Suppressor macrophage (primary cell): ENCODE results near the gene RBM4.

ENCODE experiments used
- DNase-seq, 4 experiments: peaks; one replicate each; pipeline ENCODE4 v3.0.0-alpha.2; 2020 to 2022

The RBM4 gene

GRCh38 chr11:66691311-66691980 lies 52.9 kb downstream of the RBM4 start:
- DNase-seq: no peak

- DNase-seq: no peak
Measured at GRCh38 chr11:66692446-66692845, 53.9 kb downstream of the RBM4 start.

DNA sequence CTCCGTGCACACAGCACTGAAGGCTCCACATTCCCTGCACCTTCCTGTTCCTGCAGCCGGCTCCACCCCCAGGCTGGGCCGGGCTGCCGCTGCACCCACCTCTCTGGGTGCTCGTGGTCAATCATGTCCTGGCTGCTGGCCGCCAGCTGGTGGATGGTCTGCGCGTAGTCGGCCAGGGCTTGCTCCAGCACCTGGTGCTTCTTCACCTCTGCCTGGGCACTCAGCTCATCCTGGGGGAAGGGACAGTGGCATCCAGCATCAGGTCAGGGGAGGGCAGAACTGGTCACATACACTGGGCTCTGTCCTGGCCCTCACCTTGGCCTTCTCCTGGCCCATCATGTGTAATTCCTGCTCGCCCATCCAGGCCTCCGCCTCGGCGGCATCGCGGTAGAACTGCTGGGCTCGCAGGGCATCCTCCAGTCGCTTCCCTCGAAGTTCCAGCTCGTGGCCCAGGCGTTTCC lies 54.4 kb downstream of the RBM4 start:
- no peak for DNase-seq

- no peak for DNase-seq
Measured at GRCh38 chr11:66693356-66694055, 55.0 kb downstream of the RBM4 start.

GRCh38 chr11:66694056-66694410 lies 55.5 kb downstream of the RBM4 start:
- DNase-seq: no peak

DNA sequence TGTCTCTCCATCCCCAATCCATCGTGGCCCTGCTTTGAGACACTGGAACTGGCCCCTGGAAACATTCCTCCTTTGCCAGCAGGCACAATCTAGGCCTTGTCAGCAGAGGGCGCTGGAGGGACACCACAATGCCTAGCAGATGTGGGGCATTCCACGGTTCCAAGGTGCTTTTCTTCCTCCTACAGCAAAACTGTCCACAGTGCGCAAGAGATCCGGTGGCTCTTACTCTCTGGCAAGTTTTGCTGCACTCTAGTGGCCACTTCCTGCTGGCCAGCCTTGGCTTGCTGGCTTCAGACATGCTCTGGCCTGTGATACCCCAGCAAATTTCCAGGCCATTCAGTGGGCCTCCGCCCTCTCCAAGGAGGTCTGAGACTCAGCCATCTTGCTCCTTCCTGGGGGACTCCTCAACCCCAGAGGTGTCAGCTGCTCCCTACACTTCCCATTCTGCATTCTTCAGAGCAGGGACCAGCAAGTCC lies 56.3 kb downstream of the RBM4 start:
- DNase-seq: peak; percentile 94 to 96 (median 95)
